Smooth muscle cell (in vitro differentiated cells): ENCODE measurements around the gene CHN2. TPM values are rescaled to one million over a fixed set of nuclear protein-coding genes. Genes with fewer than 3 reads are reported as not detected.

Experiments used
- DNase-seq: peaks from one replicate; lab custom pipeline; 2025; ENCODE audit not compliant: unreplicated experiment; lab: John Stamatoyannopoulos, UW
- H2AFZ ChIP-seq: fragments of 200-600 bp; sonication (generic); 2 replicates; pipeline ENCODE4 v1.6.0; 2016; ENCODE audit warnings: antibody characterized with exemption, low read depth, mild to moderate bottlenecking
- H3F3A ChIP-seq: fragments of 200-600 bp; sonication (generic); 2 replicates; pipeline ENCODE4 v1.6.0; 2017; ENCODE audit warnings: antibody characterized with exemption, low read depth
- H3K27ac ChIP-seq: fragments of 200-600 bp; sonication (generic); 2 replicates; pipeline ENCODE4 v1.5.1; 2016; ENCODE audit warnings: low read depth, mild to moderate bottlenecking
- H3K27me3 ChIP-seq: fragments of 200-600 bp; sonication (generic); 2 replicates; pipeline ENCODE4 v1.6.1; 2016; ENCODE audit warnings: low read depth, mild to moderate bottlenecking
- H3K36me3 ChIP-seq: fragments of 200-600 bp; sonication (generic); 2 replicates; pipeline ENCODE4 v1.5.1; 2016; ENCODE audit warnings: low read depth
- H3K4me1 ChIP-seq: fragments of 200-600 bp; sonication (generic); 2 replicates; pipeline ENCODE4 v1.5.1; 2016; ENCODE audit warnings: low read depth
- H3K4me2 ChIP-seq: fragments of 200-600 bp; sonication (generic); 2 replicates; pipeline ENCODE4 v1.6.0; 2016; ENCODE audit warnings: mild to moderate bottlenecking
- H3K4me3 ChIP-seq: fragments of 200-600 bp; sonication (generic); 2 replicates; pipeline ENCODE4 v1.5.1; 2016; ENCODE audit warnings: mild to moderate bottlenecking
- H3K79me2 ChIP-seq: fragments of 200-600 bp; sonication (generic); 2 replicates; pipeline ENCODE4 v1.6.0; 2016; ENCODE audit warnings: low read depth, mild to moderate bottlenecking
- H3K9ac ChIP-seq: fragments of 200-600 bp; sonication (generic); 2 replicates; pipeline ENCODE4 v1.6.0; 2016; ENCODE audit warnings: low read depth
- H3K9me3 ChIP-seq: fragments of 200-600 bp; sonication (generic); replicated peaks from 2 replicates; pipeline ENCODE4 v1.5.1; 2016; ENCODE audit warnings: low read depth
- H4K20me1 ChIP-seq: fragments of 200-600 bp; sonication (generic); 2 replicates; pipeline ENCODE4 v1.6.0; 2016; ENCODE audit warnings: low read depth
- CTCF ChIP-seq: fragments of 200-600 bp; sonication (generic); IDR thresholded peaks from 2 replicates; pipeline ENCODE4 v1.5.1; 2017; ENCODE audit warnings: borderline replicate concordance, mild to moderate bottlenecking, antibody characterized with exemption; ENCODE audit not compliant: insufficient read depth, poor library complexity, severe bottlenecking
- WGBS: methylation state at CpG from one replicate; pipeline ENCODE4 v1.1.7; 2016; ENCODE audit warnings: low lambda C conversion rate; 5-methylcytosine and 5-hydroxymethylcytosine counted together
- polyA plus RNA-seq: library from polyadenylated mRNA; unstranded; fragments of >200 nt; fragmentation: Nextera tagmentation; extraction: Ambion mirVana; gene quantifications from 2 replicates; pipeline ENCODE4 v1.2.1, GENCODE V29; 2016
- total RNA-seq: library from RNA; depleted of rRNA; stranded (reverse); fragments of >200 nt; gene quantifications from 2 replicates; pipeline ENCODE4 v1.2.3, GENCODE V29; 2014

CHN2 gene
- total and polyA plus RNA-seq, 2 experiments from 2014 or later, result 7.4 to 20.7 TPM

GRCh38 chr7:29435902-29436301 lies 241.3 kb downstream of the CHN2 start:
- Histone ChIP-seq H3K27me3 (no peaks in the 10 kb centered on the region), H3K4me2 (no peak overlapping the region)
- WGBS, result 91% methylated on average over 3 of the region's 3 CpGs

GRCh38 chr7:29442146-29442545 lies 247.6 kb downstream of the CHN2 start:
- Histone ChIP-seq H3K27me3 (no peaks in the 10 kb centered on the region), H3K36me3 (no peaks in the 10 kb centered on the region), H3K4me1 (peaks cover 7% of the 10 kb centered on the region), H4K20me1 (no peaks in the 10 kb centered on the region), H3K79me2 (no peaks in the 10 kb centered on the region), H3K4me3 (no peak overlapping the region), H3K9me3 (no peaks in the 10 kb centered on the region), H3K4me2 (no peak overlapping the region), H3K27ac (no peak overlapping the region), H3F3A (no peaks in the 10 kb centered on the region), H2AFZ (no peak overlapping the region), H3K9ac (no peak overlapping the region)
- 50% methylated on average over 3 of the region's 3 CpGs for WGBS
- no peak for DNase-seq
- TF ChIP-seq CTCF, result no peak

More at GRCh38 chr7:29435902-29436301, 241.3 kb downstream of the CHN2 start:
- Histone ChIP-seq H3F3A (no peaks in the 10 kb centered on the region), H2AFZ (no peak overlapping the region), H3K4me1 (no peaks in the 10 kb centered on the region), H3K9ac (no peak overlapping the region), H3K36me3 (no peaks in the 10 kb centered on the region), H3K27ac (no peak overlapping the region), H3K9me3 (no peaks in the 10 kb centered on the region), H3K79me2 (no peaks in the 10 kb centered on the region), H4K20me1 (no peaks in the 10 kb centered on the region), H3K4me3 (no peak overlapping the region)
- no peak for DNase-seq
- TF ChIP-seq CTCF, result no peak

- Histone ChIP-seq H3K27ac (no peak overlapping the region), H3K27me3 (no peaks in the 10 kb centered on the region), H2AFZ (no peak overlapping the region), H3K36me3 (no peaks in the 10 kb centered on the region), H3K9ac (no peak overlapping the region), H3K4me3 (no peak overlapping the region), H3F3A (no peaks in the 10 kb centered on the region), H3K9me3 (no peaks in the 10 kb centered on the region), H4K20me1 (no peaks in the 10 kb centered on the region), H3K79me2 (no peaks in the 10 kb centered on the region), H3K4me1 (peaks cover 7% of the 10 kb centered on the region), H3K4me2 (no peak overlapping the region)
- 68% methylated on average over 1 of the region's 1 CpG for WGBS
- DNase-seq, result no peak
- TF ChIP-seq CTCF, result no peak
Observed at GRCh38 chr7:29443552-29443951, 249.0 kb downstream of the CHN2 start.

- no peak overlapping the region for H2AFZ ChIP-seq
- WGBS, result 90% methylated on average over 3 of the region's 3 CpGs
Observed at GRCh38 chr7:29444267-29444666, 249.7 kb downstream of the CHN2 start.

More at GRCh38 chr7:29444267-29444666, 249.7 kb downstream of the CHN2 start:
- H3K4me2 ChIP-seq, result no peak overlapping the region
- H3F3A ChIP-seq, result no peaks in the 10 kb centered on the region
- H3K36me3 ChIP-seq, result no peaks in the 10 kb centered on the region
- H3K4me3 ChIP-seq, result no peak overlapping the region
- no peak for DNase-seq
- H3K4me1 ChIP-seq, result peaks cover 7% of the 10 kb centered on the region
- no peaks in the 10 kb centered on the region for H3K9me3 ChIP-seq
- no peaks in the 10 kb centered on the region for H4K20me1 ChIP-seq
- H3K27ac ChIP-seq, result no peak overlapping the region
- no peak overlapping the region for H3K9ac ChIP-seq
- no peak for TF ChIP-seq CTCF
- no peaks in the 10 kb centered on the region for H3K27me3 ChIP-seq
- H3K79me2 ChIP-seq, result no peaks in the 10 kb centered on the region
